Measurements from ENCODE around the gene SYNGR3.

SYNGR3 gene

GRCh38 chr16:1980770-1981087, 9.0 kb upstream of the SYNGR3 start:
- no peak overlapping the region for H3K4me3 ChIP-seq (ENCODE audit: low read depth, low read length)
- no peak for TF ChIP-seq CTCF (IDR thresholded peaks at IDR 0.05; ENCODE audit: borderline replicate concordance, insufficient read depth, low read depth, low read length)

- no peak for TF ChIP-seq CTCF (IDR thresholded peaks at IDR 0.05; ENCODE audit: borderline replicate concordance, insufficient read depth, low read depth, low read length)
- H3K4me3 ChIP-seq (ENCODE audit: low read depth, low read length), result no peak within 1 kb of the TSS
Measured at GRCh38 chr16:1981398-1981836, 8.4 kb upstream of the SYNGR3 start, which contains the start of gene NOXO1. Gene NOXO1 (minus strand): TSS chr16:1981469. CDS start chr16:1981179, 290 bp downstream.

GRCh38 chr16:1982013-1982433, 7.7 kb upstream of the SYNGR3 start:
- no peak overlapping the region for H3K4me3 ChIP-seq (ENCODE audit: low read depth, low read length)
- no peak for TF ChIP-seq CTCF (IDR thresholded peaks at IDR 0.05; ENCODE audit: borderline replicate concordance, insufficient read depth, low read depth, low read length)

- TF ChIP-seq CTCF (IDR thresholded peaks at IDR 0.05; ENCODE audit: borderline replicate concordance, insufficient read depth, low read depth, low read length), result peak; percentile 26; the same call in 1 of the 2 replicates
- H3K4me3 ChIP-seq (ENCODE audit: low read depth, low read length), result no peak overlapping the region
Measured at GRCh38 chr16:1982991-1983543, 6.7 kb upstream of the SYNGR3 start.

- H3K4me3 ChIP-seq (ENCODE audit: low read depth, low read length), result peak within 1 kb of the TSS; percentile 63
- TF ChIP-seq CTCF (IDR thresholded peaks at IDR 0.05; ENCODE audit: borderline replicate concordance, insufficient read depth, low read depth, low read length), result peak; percentile 55
Measured at GRCh38 chr16:1983544-1984346, 6.0 kb upstream of the SYNGR3 start, which contains the start of gene GFER. Gene GFER (plus strand): TSS chr16:1984193. CDS start chr16:1984219, 26 bp downstream.

GRCh38 chr16:1984347-1985225, 5.2 kb upstream of the SYNGR3 start:
- TF ChIP-seq CTCF (IDR thresholded peaks at IDR 0.05; ENCODE audit: borderline replicate concordance, insufficient read depth, low read depth, low read length), result no peak
- peak overlapping the region; percentile 63 for H3K4me3 ChIP-seq (ENCODE audit: low read depth, low read length)

Data from GM12875 (cell line).